HEK293T (cell line): ENCODE results near the gene OPCML.

Experiments used
- ELF4 ChIP-seq: fragments of 450-650 bp; IDR thresholded peaks from 2 replicates; pipeline ENCODE4 v1.6.1; 2017; ENCODE audit warnings: antibody characterized with exemption
- FOXK2 ChIP-seq: fragments of 450-650 bp; IDR thresholded peaks from 2 replicates; pipeline ENCODE4 v1.6.1; 2016; ENCODE audit warnings: mild to moderate bottlenecking
- L3MBTL2 ChIP-seq: fragments of 450-650 bp; conservative IDR thresholded peaks from 2 replicates; pipeline ENCODE4 v1.6.1; 2016; ENCODE audit warnings: mild to moderate bottlenecking
- LEF1 ChIP-seq: fragments of 450-650 bp; IDR thresholded peaks from 2 replicates; pipeline ENCODE4 v1.6.1; 2017; ENCODE audit warnings: mild to moderate bottlenecking, borderline replicate concordance
- SP1 ChIP-seq: fragments of 450-650 bp; IDR thresholded peaks from 2 replicates; pipeline ENCODE4 v1.6.1; 2017

- TF ChIP-seq FOXK2 (no peak), L3MBTL2 (no peak), ELF4 (no peak), SP1 (no peak), LEF1 (no peak)
These were observed 1104.7 kb downstream of the OPCML start for GRCh38 chr11:132427611-132428010.
